HEK293 (cell line): ENCODE measurements around the gene TRIM34.

Source experiments
- ATF2 ChIP-seq: fragments of 450-650 bp; formaldehyde crosslinking; IDR thresholded peaks from 2 replicates; pipeline ENCODE4 v1.5.1; 2016; ENCODE audit warnings: missing biosample characterization, missing genetic modification characterization, low read depth
- BCL11B ChIP-seq: fragments of 450-650 bp; formaldehyde crosslinking; IDR thresholded peaks from 2 replicates; pipeline ENCODE4 v1.5.1; 2016; ENCODE audit warnings: low read depth, missing biosample characterization, missing genetic modification characterization
- CTCF ChIP-seq: fragments of 450-650 bp; formaldehyde crosslinking; IDR thresholded peaks from 2 replicates; pipeline ENCODE4 v1.5.1; 2016; ENCODE audit warnings: missing biosample characterization, missing genetic modification characterization
- KLF10 ChIP-seq: fragments of 450-650 bp; IDR thresholded peaks from 2 replicates; pipeline ENCODE4 v1.5.1; 2018; ENCODE audit warnings: missing biosample characterization, mild to moderate bottlenecking, missing genetic modification characterization
- MZF1 ChIP-seq: fragments of 450-650 bp; formaldehyde crosslinking; IDR thresholded peaks from 2 replicates; pipeline ENCODE4 v1.5.1; 2017; ENCODE audit warnings: missing biosample characterization, missing genetic modification characterization, borderline replicate concordance
- PATZ1 ChIP-seq: fragments of 450-650 bp; formaldehyde crosslinking; IDR thresholded peaks from 2 replicates; pipeline ENCODE4 v1.5.1; 2016; ENCODE audit warnings: missing biosample characterization, missing genetic modification characterization
- YY1 ChIP-seq: fragments of 450-650 bp; formaldehyde crosslinking; IDR thresholded peaks from 2 replicates; pipeline ENCODE4 v1.5.1; 2018; ENCODE audit warnings: missing biosample characterization, missing genetic modification characterization
- ZBTB49 ChIP-seq: fragments of 450-650 bp; formaldehyde crosslinking; IDR thresholded peaks from 2 replicates; pipeline ENCODE4 v1.5.1; 2016; ENCODE audit warnings: missing biosample characterization, missing genetic modification characterization, low read depth
- ZNF24 ChIP-seq: fragments of 450-650 bp; formaldehyde crosslinking; IDR thresholded peaks from 2 replicates; pipeline ENCODE4 v1.5.1; 2016; ENCODE audit warnings: missing biosample characterization, missing genetic modification characterization
- ZNF777 ChIP-seq: fragments of 450-650 bp; formaldehyde crosslinking; IDR thresholded peaks from 2 replicates; pipeline ENCODE4 v1.5.1; 2017; ENCODE audit warnings: missing biosample characterization, missing genetic modification characterization, borderline replicate concordance

GRCh38 chr11:5665051-5665570, 40.3 kb downstream of the TRIM34 start:
- TF ChIP-seq CTCF (no peak), ZNF24 (no peak), ZBTB49 (tag by site-specific recombination) (no peak), BCL11B (tag by site-specific recombination) (no peak), ZNF777 (tag by site-specific recombination) (no peak), MZF1 (no peak), PATZ1 (tag by site-specific recombination) (no peak), ATF2 (no peak), YY1 (tag by site-specific recombination) (no peak), KLF10 (tag by site-specific recombination) (no peak)
